GM21367 (cell line): ENCODE measurements around the gene ATOX1.
"Not testable (repeated sequence)": the region's sequence is repeated elsewhere in the genome, so short reads cannot be mapped to it uniquely, and the experiment has no call there.

ENCODE experiments used
- ATAC-seq: cut with Tn5 transposase; IDR thresholded peaks from one replicate; pipeline ENCODE4 v1.9.1; 2021; ENCODE audit not compliant: unreplicated experiment

Gene ATOX1

DNA sequence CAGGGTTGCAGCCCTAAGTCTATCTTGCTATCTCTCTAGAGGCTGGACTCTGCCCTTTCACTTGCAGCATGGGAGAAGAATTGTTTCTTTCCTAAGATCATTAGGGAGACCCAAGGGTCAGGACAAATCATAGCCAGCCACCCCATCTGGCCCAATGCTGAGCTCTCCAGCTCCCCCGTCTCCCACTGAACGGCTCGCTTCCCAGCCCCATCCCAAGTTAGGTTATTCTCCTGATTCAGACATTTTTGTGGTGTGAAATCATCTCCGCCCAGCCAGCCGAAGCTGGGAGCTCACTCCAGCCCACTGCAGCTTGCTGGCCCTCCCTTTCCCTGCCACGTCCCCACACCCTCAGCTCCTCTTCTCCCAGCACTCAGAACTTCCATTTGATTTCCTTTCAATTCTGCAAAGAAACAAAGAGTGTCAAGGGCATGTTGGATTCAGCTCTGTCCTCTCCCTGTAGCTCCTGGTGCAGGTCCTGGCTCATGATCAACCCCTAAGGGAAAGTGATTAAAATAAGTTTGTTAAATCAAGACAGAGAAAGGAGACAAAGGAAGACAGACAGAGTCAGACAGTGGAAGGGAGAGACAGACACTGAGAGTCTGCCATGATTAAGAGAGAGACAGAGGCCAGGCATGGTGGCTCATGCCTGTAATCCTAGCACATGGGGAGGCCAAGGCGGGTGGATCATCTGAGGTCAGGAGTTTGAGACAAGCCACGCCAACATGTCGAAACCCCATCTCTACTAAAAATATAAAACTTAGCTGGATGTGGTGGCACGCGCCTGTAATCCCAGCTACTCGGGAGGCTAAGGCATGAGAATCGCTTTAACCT, 59.1 kb downstream of the ATOX1 start:
- no peak for ATAC-seq

DNA sequence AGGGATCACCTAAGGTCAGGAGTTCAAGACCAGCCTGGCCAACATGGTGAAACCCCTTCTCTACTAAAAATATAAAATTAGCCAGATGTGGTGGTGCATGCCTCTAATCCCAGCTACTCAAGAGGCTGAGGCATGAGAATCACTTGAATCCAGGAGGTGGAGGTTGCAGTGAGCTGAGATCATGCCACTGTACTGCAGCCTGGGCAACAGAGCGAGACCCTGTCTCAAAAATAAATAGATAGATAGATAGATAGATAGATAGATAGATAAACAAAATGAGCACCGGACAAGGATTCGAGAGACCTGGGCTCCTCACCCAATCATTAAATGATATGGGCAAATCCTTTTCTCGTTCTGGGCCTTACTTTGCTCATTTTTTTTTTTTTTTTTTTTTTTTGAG, 60.4 kb downstream of the ATOX1 start:
- ATAC-seq: not testable (repeated sequence)

DNA sequence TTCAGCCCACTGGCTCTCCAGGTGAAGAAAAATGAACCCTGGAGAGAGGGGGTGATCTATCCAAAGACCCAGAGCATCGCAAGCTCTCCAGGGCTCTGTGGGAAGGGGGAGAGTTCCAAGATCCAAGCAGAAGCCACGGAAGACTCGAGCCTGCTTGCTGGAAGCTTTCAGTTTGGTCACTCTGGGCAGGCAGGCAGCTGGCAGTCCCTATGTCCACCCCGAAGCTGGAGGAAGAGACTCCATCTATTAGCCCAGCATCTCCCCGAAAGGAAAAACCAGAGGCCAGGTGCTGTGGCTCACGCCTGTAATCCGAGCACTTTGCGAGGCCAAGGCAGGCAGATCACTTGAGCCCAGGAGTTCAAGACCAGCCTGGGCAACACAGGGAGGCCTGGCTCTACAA, 61.0 kb downstream of the ATOX1 start:
- no peak for ATAC-seq

DNA sequence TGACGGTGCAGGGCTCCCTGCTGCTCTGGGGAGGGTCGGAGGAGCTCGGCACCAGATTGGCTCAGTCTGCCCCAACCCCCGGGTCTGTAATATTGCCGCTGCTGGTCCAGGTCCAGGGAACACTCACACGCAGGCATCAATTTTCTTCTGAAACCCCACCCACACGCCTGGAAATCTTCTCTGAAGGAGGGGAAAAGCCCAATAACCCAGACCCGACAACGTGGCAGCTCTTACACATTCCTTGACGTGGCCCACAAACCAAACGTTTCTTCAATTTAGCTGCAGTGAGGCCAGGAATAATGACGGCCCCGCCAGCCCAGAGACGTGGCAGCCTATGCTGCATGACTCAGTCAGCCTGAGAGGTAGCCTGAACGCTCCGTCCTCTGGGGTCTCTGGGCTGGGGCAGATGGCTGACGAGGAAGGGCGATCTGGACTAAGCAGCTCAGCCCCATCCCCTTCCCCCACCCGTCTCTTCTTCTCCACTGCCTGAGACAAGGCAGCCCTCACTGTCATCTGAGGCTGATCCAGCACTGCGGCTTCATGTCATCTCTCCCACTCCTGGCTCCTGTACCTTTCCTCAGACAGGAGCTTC, 61.9 kb downstream of the ATOX1 start:
- ATAC-seq: no peak

DNA sequence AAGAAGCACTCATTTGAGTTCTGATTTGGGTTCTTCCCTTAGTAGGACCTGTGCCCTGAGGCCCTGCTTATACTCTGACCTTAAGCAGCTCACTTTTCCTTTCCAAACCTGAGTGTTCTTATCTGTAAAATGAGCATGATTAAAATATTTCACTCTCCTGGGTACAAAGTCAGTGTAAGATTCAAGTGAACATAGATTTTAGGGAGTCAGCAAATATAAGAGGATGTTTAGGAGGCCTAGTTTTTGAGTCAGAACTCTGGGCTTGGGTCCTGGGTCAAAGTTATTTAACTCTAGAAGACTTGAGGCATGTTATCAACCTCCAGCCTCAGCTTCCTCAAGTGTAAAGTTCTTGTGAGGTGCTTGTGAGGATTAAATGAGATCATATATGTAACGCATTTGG, 63.0 kb downstream of the ATOX1 start:
- ATAC-seq: no peak

DNA sequence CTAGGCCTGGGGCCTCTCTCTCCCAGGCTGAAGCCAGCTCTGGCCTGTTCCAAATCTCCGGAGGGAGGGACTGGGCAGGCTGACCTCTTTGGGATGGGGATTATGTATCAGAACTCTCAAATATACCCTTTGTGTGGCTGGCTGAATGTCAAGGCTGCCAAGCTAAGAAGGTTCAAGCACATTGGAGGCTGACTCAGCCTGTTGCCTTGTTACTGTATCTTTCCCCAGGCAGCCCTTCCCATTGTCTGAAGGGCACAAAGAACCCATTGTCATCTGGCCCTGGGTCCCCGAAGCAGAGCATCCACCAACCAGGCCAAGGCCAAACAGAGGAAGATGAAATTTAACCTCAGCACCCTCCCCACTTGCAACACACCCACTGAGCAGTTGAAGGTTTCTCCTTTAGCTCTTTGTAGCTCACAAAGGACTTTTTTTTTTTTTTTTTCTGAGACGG, 64.4 kb downstream of the ATOX1 start:
- no peak for ATAC-seq
